Osteocyte (in vitro differentiated cells): Measurements from ENCODE around the gene NLE1. TPM values are rescaled to one million over a fixed set of nuclear protein-coding genes. Genes with fewer than 3 reads are reported as not detected.
"Not testable (repeated sequence)": the region's sequence is repeated elsewhere in the genome, so short reads cannot be mapped to it uniquely, and the experiment has no call there.

Source experiments
- DNase-seq: peaks from one replicate; pipeline ENCODE4 v3.0.0; 2021; ENCODE audit warnings: mixed read lengths; ENCODE audit not compliant: unreplicated experiment; ENCODE audit errors: extremely low spot score
- H3K27ac Mint-ChIP-seq: one replicate; pipeline ENCODE4 v1.8.0; 2021; ENCODE audit warnings: mild to moderate bottlenecking, mixed read lengths; ENCODE audit not compliant: unreplicated experiment
- H3K27me3 Mint-ChIP-seq: one replicate; pipeline ENCODE4 v1.8.0; 2021; ENCODE audit warnings: mixed read lengths; ENCODE audit not compliant: unreplicated experiment
- H3K36me3 Mint-ChIP-seq: one replicate; pipeline ENCODE4 v1.8.0; 2021; ENCODE audit warnings: mixed read lengths; ENCODE audit not compliant: unreplicated experiment
- H3K4me1 Mint-ChIP-seq: one replicate; pipeline ENCODE4 v1.8.0; 2021; ENCODE audit warnings: mixed read lengths; ENCODE audit not compliant: unreplicated experiment
- H3K4me3 Mint-ChIP-seq: one replicate; pipeline ENCODE4 v1.8.0; 2021; ENCODE audit warnings: mild to moderate bottlenecking, moderate library complexity, mixed read lengths; ENCODE audit not compliant: unreplicated experiment
- H3K9me3 Mint-ChIP-seq: one replicate; pipeline ENCODE4 v1.8.0; 2021; ENCODE audit warnings: mixed read lengths; ENCODE audit not compliant: unreplicated experiment
- total RNA-seq: library from RNA; stranded (reverse); gene quantifications from 2 replicates; pipeline ENCODE4 v1.2.1, GENCODE V29; 2021
- TF ChIP-seq, protein P1 (sequence below): fragments of 200-600 bp; sonication (generic); IDR thresholded peaks from 2 replicates; pipeline ENCODE4 v1.5.0; 2021; ENCODE audit warnings: antibody characterized with exemption, mild to moderate bottlenecking, moderate library complexity

NLE1 gene
- total RNA-seq, 1 donor from 2014 or later = 10.7 TPM

DNA sequence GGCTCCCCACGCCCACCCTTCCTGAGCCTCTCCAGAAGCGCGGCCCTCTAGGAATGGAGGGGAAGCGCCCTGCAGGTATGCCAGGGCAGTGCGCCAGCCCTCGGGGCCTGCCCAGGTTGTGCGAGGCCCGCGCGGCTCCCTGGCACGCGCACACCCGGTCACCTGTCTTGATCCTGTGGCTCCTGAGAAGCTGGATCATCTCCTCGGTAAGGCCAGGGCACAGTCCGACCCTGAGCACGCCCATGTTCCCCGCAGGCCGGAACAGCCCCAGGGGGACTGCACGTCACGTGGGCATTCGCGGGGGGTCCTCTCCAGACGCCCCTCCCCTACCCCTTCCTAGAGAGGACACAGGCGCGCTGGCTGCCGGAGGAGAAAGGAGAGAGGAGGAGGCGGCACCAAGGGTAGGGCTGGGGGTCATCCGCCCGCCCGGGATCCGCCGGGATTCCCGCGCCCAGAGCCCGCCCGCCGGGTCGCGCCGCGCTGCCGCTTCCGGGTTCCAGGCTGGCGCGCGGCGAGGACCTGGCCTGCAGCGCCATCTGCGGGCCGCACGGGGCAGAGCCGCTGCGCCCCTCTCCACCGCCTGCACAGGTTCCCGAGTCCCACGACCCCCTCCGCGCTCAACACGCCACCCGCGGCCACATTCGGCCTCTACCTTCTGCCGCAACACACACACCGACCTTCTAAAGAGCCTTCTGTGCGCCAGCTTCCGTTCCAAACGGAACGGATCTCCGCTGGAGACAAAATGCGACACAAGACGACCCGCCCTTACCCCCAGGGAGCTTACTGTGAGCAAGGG lies 22.5 kb downstream of the NLE1 start, which contains the start of gene RAD51D:
TSS of gene RAD51D (minus strand) at position 491 of the 796 bp plus-strand sequence. CDS start at position 244, 247 bp downstream.
- peaks cover 32% of the 10 kb centered on the region for H3K4me1 Mint-ChIP-seq
- TF ChIP-seq, protein P1, sequence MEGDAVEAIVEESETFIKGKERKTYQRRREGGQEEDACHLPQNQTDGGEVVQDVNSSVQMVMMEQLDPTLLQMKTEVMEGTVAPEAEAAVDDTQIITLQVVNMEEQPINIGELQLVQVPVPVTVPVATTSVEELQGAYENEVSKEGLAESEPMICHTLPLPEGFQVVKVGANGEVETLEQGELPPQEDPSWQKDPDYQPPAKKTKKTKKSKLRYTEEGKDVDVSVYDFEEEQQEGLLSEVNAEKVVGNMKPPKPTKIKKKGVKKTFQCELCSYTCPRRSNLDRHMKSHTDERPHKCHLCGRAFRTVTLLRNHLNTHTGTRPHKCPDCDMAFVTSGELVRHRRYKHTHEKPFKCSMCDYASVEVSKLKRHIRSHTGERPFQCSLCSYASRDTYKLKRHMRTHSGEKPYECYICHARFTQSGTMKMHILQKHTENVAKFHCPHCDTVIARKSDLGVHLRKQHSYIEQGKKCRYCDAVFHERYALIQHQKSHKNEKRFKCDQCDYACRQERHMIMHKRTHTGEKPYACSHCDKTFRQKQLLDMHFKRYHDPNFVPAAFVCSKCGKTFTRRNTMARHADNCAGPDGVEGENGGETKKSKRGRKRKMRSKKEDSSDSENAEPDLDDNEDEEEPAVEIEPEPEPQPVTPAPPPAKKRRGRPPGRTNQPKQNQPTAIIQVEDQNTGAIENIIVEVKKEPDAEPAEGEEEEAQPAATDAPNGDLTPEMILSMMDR = peak; percentile 98
- H3K9me3 Mint-ChIP-seq = no peaks in the 10 kb centered on the region
- peak; percentile 92 for DNase-seq
- peak within 1 kb of the TSS; percentile 90 for H3K27ac Mint-ChIP-seq
- peak within 1 kb of the TSS; percentile 85 for H3K4me3 Mint-ChIP-seq
- no peaks in the 10 kb centered on the region for H3K27me3 Mint-ChIP-seq
- no peaks in the 10 kb centered on the region for H3K36me3 Mint-ChIP-seq

DNA sequence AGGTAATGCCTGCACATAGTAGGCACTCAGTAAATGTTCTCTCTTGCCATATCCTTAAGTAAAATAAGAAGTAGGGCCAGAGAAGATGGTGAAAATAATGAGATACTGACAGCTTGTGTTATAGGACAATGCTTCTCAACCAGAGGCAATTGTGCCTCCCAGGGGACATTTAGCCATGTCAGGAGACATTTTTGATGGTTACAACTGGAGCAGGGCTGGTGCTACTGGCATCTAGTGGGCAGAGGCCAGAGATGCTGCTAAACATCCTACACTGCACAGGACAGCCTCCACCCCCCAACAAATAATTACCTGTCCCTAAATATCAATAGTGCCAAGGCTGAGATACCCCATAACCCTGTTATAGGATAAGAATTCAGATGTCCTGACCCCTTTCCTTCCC lies 24.1 kb downstream of the NLE1 start:
- peak overlapping the region; percentile 82 for H3K4me3 Mint-ChIP-seq
- TF ChIP-seq, protein P1 = peak; percentile 42
- no peaks in the 10 kb centered on the region for H3K27me3 Mint-ChIP-seq
- no peak for DNase-seq
- H3K27ac Mint-ChIP-seq = peak overlapping the region; percentile 50
- H3K36me3 Mint-ChIP-seq = no peaks in the 10 kb centered on the region
- H3K4me1 Mint-ChIP-seq = peaks cover 32% of the 10 kb centered on the region
- no peaks in the 10 kb centered on the region for H3K9me3 Mint-ChIP-seq

DNA sequence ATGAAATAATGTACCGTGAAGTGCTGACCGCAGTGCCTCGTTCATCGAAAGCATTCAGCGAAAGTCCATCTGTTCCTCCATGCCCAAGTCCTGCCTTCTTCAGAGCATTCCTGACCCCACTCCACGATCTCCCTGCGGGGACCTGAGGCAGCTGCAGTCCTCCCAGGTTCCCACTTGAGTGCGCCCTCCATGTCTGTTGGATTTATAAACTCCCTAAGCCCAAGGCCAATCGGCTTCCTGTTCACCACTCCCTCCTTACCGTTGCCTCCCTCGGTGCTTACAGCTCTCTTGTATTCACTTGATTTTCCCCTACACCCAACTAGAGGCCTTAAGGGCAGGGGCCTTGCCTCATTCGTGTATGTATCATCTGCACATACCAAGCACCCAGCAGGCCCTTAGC lies 25.3 kb downstream of the NLE1 start:
- peak overlapping the region; percentile 12 for H3K27ac Mint-ChIP-seq
- H3K9me3 Mint-ChIP-seq = no peaks in the 10 kb centered on the region
- no peaks in the 10 kb centered on the region for H3K27me3 Mint-ChIP-seq
- H3K4me1 Mint-ChIP-seq = peaks cover 32% of the 10 kb centered on the region
- no peaks in the 10 kb centered on the region for H3K36me3 Mint-ChIP-seq
- TF ChIP-seq, protein P1 = no peak
- no peak for DNase-seq
- H3K4me3 Mint-ChIP-seq = no peak overlapping the region

DNA sequence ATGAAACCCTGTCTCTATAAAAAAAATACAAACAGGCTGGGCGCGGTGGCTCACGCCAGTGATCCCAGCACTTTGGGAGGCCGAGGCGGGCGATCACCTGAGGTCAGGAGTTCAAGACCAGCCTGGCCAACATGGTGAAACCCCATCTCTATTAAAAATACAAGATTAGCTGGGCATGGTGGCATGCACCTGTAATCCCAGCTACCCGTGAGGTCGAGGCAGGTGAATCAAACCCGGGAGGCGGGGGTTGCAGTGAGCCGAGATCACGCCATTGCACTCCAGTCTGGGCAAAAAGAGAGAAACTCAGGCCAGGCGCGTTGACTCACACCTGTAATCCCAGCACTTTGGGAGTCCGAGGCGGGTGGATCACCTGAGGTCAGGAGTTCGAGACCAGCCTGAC lies 31.3 kb downstream of the NLE1 start:
- H3K9me3 Mint-ChIP-seq, H3K4me3 Mint-ChIP-seq, DNase-seq, H3K4me1 Mint-ChIP-seq, H3K27me3 Mint-ChIP-seq, H3K27ac Mint-ChIP-seq: not testable (repeated sequence)
- H3K36me3 Mint-ChIP-seq = peaks cover 11% of the 10 kb centered on the region

DNA sequence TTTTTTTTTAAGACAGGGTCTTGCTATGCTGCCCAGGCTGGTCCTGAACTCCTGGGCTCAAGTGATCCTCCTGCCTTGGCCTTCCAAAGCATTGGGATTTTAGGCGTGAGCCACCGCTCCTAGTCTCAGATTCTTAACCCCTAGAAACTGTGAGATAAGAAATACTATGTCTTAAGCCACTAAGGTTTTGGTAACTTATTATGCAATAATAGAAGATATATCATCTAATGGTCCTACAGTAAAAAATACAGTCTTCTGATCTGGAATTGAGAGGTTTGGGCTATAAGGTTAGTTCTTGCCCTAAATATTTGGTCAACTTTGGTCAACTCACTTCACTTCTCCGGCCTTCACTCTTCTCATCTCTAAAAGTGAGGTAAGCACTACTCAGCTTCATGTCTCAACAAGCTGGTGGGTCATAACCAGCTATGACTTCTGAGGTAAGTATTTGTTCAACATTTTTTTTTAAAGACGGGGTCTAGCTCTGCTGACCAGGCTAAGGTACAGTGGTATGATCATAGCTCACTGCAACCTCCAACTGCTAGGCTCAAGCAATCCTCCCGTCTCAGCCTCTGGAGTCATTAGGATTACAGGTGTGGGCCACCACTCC lies 37.2 kb downstream of the NLE1 start:
- peaks cover 25% of the 10 kb centered on the region for H3K36me3 Mint-ChIP-seq

More for the DNA sequence above, 37.2 kb downstream of the NLE1 start:
- DNase-seq = no peak
- H3K9me3 Mint-ChIP-seq = no peaks in the 10 kb centered on the region
- H3K4me1 Mint-ChIP-seq = no peaks in the 10 kb centered on the region
- TF ChIP-seq, protein P1 = no peak
- H3K27ac Mint-ChIP-seq = no peak overlapping the region
- H3K27me3 Mint-ChIP-seq = no peaks in the 10 kb centered on the region
- no peak overlapping the region for H3K4me3 Mint-ChIP-seq
